AG09309 (cell line): ENCODE data around the gene ZBTB25.
A peak's percentile ranks its signal among the peaks of the same experiment; 100 is the strongest.

ENCODE experiments used
- DNase-seq: peaks from one replicate; pipeline ENCODE4 v3.0.0-alpha.2; 2010; ENCODE audit warnings: low read depth
- H3K4me3 ChIP-seq: 2 replicates; pipeline ENCODE4 v1.5.1; 2011; ENCODE audit warnings: mild to moderate bottlenecking, low read depth, low read length, moderate library complexity; ENCODE audit not compliant: control insufficient read depth
- CTCF ChIP-seq: IDR thresholded peaks from 2 replicates; pipeline ENCODE4 v1.5.1; 2011; ENCODE audit warnings: mild to moderate bottlenecking, low read depth, low read length, inconsistent platforms; ENCODE audit not compliant: insufficient read depth, control insufficient read depth; ENCODE audit errors: missing control alignments

ZBTB25 gene

GRCh38 chr14:64506721-64507120 lies 3.1 kb upstream of the ZBTB25 start:
- peak overlapping the region; percentile 19 for H3K4me3 ChIP-seq
- no peak for TF ChIP-seq CTCF
- no peak for DNase-seq

GRCh38 chr14:64504897-64505794 lies 1.5 kb upstream of the ZBTB25 start:
- no peak for TF ChIP-seq CTCF
- peak; percentile 42 for DNase-seq
- peak overlapping the region; percentile 70 for H3K4me3 ChIP-seq

DNA sequence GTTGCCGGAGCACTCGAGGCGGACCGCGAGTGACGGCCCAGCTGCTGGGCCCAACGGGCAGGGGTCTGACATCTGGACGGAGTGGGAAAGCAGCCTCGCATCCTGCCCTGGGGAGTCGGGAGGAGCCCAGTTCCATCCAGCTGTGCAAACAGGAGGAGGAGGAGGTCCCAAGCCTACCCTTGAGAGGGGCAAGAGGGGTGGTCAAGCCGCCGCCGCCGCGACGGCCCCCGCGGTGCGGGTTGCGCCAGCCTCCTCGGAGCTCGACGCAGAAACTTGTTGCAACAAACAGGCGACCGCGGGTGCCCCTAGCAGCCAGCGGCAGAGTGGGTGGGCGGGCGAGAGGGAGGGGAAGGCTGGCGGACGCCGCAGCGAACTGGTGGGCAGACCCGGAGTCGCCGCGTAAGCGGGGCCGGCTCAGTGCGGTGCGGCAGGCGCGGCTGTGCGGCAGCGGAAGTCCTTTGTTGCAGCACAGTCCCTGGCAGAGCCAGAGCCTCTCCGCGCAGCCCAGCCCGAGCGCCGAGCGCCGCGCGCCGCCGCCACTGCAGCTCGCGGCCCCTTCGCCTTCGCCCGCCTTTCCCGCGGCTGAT lies 765 bp upstream of the ZBTB25 start, which contains the start of gene ZBTB1:
Gene ZBTB1, plus strand, starts transcription at position 461 of the 587 bp plus-strand sequence. CDS start 16,735 bp downstream, outside the sequence.
- peak; percentile 67 for DNase-seq
- peak within 1 kb of the TSS; percentile 70 for H3K4me3 ChIP-seq
- TF ChIP-seq CTCF, result no peak

DNA sequence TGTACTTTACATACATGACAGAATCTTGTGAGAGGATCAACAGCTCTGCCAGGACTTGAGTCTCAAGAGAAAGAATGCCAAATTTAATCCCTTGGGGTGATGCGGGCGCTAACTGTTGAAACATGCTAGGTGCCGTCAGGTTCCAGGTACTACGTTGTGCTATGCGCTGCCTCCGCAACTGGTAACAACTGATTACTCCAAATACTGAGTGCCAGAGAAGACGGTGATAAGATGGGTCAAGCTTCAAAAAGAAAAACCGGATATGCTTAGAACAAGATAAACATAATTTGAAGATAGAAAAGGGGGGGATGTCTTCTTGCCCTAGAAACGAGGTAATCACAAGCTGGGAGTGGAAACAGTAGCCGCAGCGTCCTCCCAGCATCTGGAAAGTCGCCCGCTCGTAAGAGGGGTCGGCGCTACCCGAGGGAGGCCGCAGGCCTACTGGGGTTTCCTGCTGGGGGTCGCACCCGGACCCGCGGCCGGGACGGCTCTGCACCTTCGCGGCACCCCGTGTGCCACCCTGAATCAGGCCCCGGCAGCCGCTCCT lies 678 bp downstream of the ZBTB25 start:
- TF ChIP-seq CTCF, result no peak
- H3K4me3 ChIP-seq, result peak overlapping the region; percentile 70
- DNase-seq, result no peak

GRCh38 chr14:64502456-64502855 lies 1.2 kb downstream of the ZBTB25 start:
- no peak for DNase-seq
- peak overlapping the region; percentile 70 for H3K4me3 ChIP-seq
- TF ChIP-seq CTCF, result no peak

DNA sequence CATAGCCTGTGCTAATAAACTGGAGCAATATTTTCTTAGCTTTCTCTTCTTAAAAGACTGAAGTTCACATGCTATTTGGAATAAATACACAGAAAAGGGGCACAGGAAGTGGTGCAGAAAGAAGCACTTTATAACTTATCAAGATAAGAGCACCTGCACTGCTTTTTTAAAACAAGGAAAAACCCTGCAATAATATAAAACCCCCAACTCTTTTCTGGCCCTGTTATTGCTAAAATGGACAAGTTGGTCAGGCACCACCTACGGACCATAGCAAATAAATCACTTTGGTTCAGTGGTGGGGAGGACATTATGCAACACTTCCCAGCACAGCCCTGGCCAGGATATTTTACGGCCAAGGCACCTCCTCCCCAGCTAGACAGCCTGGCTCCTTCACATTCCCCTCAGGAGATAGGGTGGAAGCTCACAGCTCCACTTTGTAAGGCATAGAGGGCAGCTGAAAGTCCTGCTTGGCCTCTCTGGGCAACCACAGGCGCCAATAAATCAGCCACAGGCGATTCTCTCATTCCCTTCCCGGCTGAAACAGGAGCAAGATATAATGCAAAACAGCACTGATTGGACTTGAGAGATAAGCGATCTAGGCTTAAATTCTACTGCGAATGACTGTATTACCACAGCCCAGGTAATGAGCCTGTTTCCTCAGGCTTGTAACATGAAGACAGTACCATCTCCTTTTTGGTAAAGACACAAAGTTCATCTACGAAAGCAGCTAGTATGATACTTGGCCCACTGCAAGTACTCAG lies 2.0 kb downstream of the ZBTB25 start:
- DNase-seq, result peak; percentile 91
- peak overlapping the region; percentile 9 for H3K4me3 ChIP-seq
- TF ChIP-seq CTCF, result no peak
